GM23338 (cell line): ENCODE measurements around the gene DNAH8. TPM values are rescaled to one million over a fixed set of nuclear protein-coding genes. Genes with fewer than 3 reads are reported as not detected.

ENCODE experiments used
- ATAC-seq: fragments of 200-7000 bp; cut with Tn5 transposase; 3 replicates; pipeline ENCODE4 v1.9.1; 2020
- DNase-seq: peaks from one replicate; pipeline ENCODE4 v3.0.0-alpha.2; 2015; ENCODE audit warnings: low spot score
- H2AFZ ChIP-seq: fragments of 200-600 bp; sonication (generic); 2 replicates; pipeline ENCODE4 v1.8.0; 2016; ENCODE audit warnings: antibody characterized with exemption, mild to moderate bottlenecking, moderate library complexity
- H3F3A ChIP-seq: fragments of 200-600 bp; sonication (generic); replicated peaks from 2 replicates; pipeline ENCODE4 v1.8.0; 2017; ENCODE audit warnings: antibody characterized with exemption, mixed run types, low read depth
- H3K27ac ChIP-seq: fragments of 200-600 bp; sonication (generic); 2 replicates; pipeline ENCODE4 v1.6.1; 2016; ENCODE audit warnings: low read depth
- H3K27me3 ChIP-seq: fragments of 200-600 bp; sonication (generic); 2 replicates; pipeline ENCODE4 v1.8.0; 2016; ENCODE audit warnings: mild to moderate bottlenecking, mixed run types, moderate library complexity; ENCODE audit not compliant: insufficient read depth
- H3K36me3 ChIP-seq: fragments of 200-600 bp; sonication (generic); 2 replicates; pipeline ENCODE4 v1.8.0; 2016; ENCODE audit warnings: mild to moderate bottlenecking; ENCODE audit not compliant: insufficient read depth
- H3K4me1 ChIP-seq: fragments of 200-600 bp; sonication (generic); 2 replicates; pipeline ENCODE4 v1.8.0; 2016; ENCODE audit warnings: mild to moderate bottlenecking, moderate library complexity; ENCODE audit not compliant: insufficient read depth
- H3K4me2 ChIP-seq: fragments of 200-600 bp; sonication (generic); 2 replicates; pipeline ENCODE4 v1.7.1; 2017; ENCODE audit warnings: mixed run types
- H3K4me3 ChIP-seq: fragments of 200-600 bp; sonication (generic); 2 replicates; pipeline ENCODE4 v1.6.1; 2016; ENCODE audit warnings: mixed run types
- H3K79me2 ChIP-seq: fragments of 200-600 bp; sonication (generic); replicated peaks from 2 replicates; pipeline ENCODE4 v1.8.0; 2017; ENCODE audit warnings: mild to moderate bottlenecking; ENCODE audit not compliant: insufficient read depth
- H3K9me2 ChIP-seq: fragments of 200-600 bp; sonication (generic); 2 replicates; pipeline ENCODE4 v1.8.0; 2017; ENCODE audit not compliant: insufficient read depth
- H4K20me1 ChIP-seq: fragments of 200-600 bp; sonication (generic); replicated peaks from 2 replicates; pipeline ENCODE4 v1.8.0; 2017; ENCODE audit warnings: mild to moderate bottlenecking; ENCODE audit not compliant: insufficient read depth
- H3K27ac Mint-ChIP-seq: 2 replicates; pipeline ENCODE4 v1.8.0; 2020; ENCODE audit warnings: inconsistent platforms, mild to moderate bottlenecking, moderate library complexity, mixed read lengths
- H3K27me3 Mint-ChIP-seq: 3 replicates; pipeline ENCODE4 v1.8.0; 2022; ENCODE audit warnings: low read depth, mild to moderate bottlenecking, moderate library complexity, mixed read lengths, inconsistent platforms; ENCODE audit not compliant: insufficient read depth, poor library complexity
- H3K36me3 Mint-ChIP-seq: 3 replicates; pipeline ENCODE4 v1.8.0; 2021; ENCODE audit warnings: low read depth, mild to moderate bottlenecking, inconsistent platforms, moderate library complexity, mixed read lengths
- H3K4me1 Mint-ChIP-seq: 3 replicates; pipeline ENCODE4 v1.8.0; 2020; ENCODE audit warnings: mild to moderate bottlenecking, inconsistent platforms, mixed read lengths
- H3K4me3 Mint-ChIP-seq: 3 replicates; pipeline ENCODE4 v1.8.0; 2021; ENCODE audit warnings: moderate library complexity, mild to moderate bottlenecking, inconsistent platforms, mixed read lengths
- H3K9me3 Mint-ChIP-seq: 3 replicates; pipeline ENCODE4 v1.8.0; 2020; ENCODE audit warnings: moderate library complexity, mild to moderate bottlenecking, inconsistent platforms, mixed read lengths
- CREB1 ChIP-seq: fragments of 250-450 bp; sonication (Bioruptor Pico); IDR thresholded peaks from 2 replicates; pipeline ENCODE4 v1.5.0; 2020; ENCODE audit warnings: low read depth, mild to moderate bottlenecking, moderate library complexity
- CTCF ChIP-seq, 2 experiments: fragments of 200-600 bp in 1 of 2; sonication (generic) in 1 of 2; conservative IDR thresholded peaks; 2 replicates each; pipeline versions ENCODE4 v1.5.1 to v1.6.1; 2016 to 2017; ENCODE audit warnings: antibody characterized with exemption in 2 of 2, low read depth in 2 of 2, mild to moderate bottlenecking in 2 of 2, moderate library complexity in 1 of 2
- ETS1 ChIP-seq: IDR thresholded peaks from 2 replicates; pipeline ENCODE4 v1.6.1; 2016; ENCODE audit warnings: antibody characterized with exemption
- EZH2 ChIP-seq: fragments of 200-600 bp; sonication (generic); IDR thresholded peaks from one replicate; pipeline ENCODE4 v1.8.0; 2017; ENCODE audit warnings: antibody characterized with exemption, mild to moderate bottlenecking, low read depth; ENCODE audit not compliant: unreplicated experiment
- EZH2phosphoT487 ChIP-seq: fragments of 200-600 bp; sonication (generic); IDR thresholded peaks from one replicate; pipeline ENCODE4 v1.8.1; 2018; ENCODE audit warnings: antibody characterized with exemption; ENCODE audit not compliant: unreplicated experiment
- JUNB ChIP-seq: IDR thresholded peaks from one replicate; pipeline ENCODE4 v1.6.1; 2016; ENCODE audit warnings: antibody characterized with exemption; ENCODE audit not compliant: unreplicated experiment
- NANOG ChIP-seq: IDR thresholded peaks from 2 replicates; pipeline ENCODE4 v1.6.1; 2016; ENCODE audit warnings: antibody characterized with exemption, borderline replicate concordance
- POLR2AphosphoS5 ChIP-seq: IDR thresholded peaks from 2 replicates; pipeline ENCODE4 v1.6.1; 2016; ENCODE audit warnings: antibody characterized with exemption, low read depth
- REST ChIP-seq: IDR thresholded peaks from one replicate; pipeline ENCODE4 v1.6.1; 2018; ENCODE audit warnings: antibody characterized with exemption; ENCODE audit not compliant: unreplicated experiment
- STAT1 ChIP-seq: IDR thresholded peaks from one replicate; pipeline ENCODE4 v1.6.1; 2016; ENCODE audit warnings: antibody characterized with exemption; ENCODE audit not compliant: unreplicated experiment
- ZNF114 ChIP-seq: fragments of 250-450 bp; sonication (Bioruptor Pico); IDR thresholded peaks from 2 replicates; pipeline ENCODE4 v1.5.0; 2020; ENCODE audit warnings: mild to moderate bottlenecking, moderate library complexity
- ZNF331 ChIP-seq: fragments of 250-450 bp; sonication (Bioruptor Pico); IDR thresholded peaks from 2 replicates; pipeline ENCODE4 v1.5.0; 2020; ENCODE audit warnings: low read depth, mild to moderate bottlenecking, moderate library complexity
- ZNF462 ChIP-seq: fragments of 250-450 bp; sonication (Bioruptor Pico); IDR thresholded peaks from 2 replicates; pipeline ENCODE4 v1.5.0; 2020; ENCODE audit warnings: mild to moderate bottlenecking, moderate library complexity
- polyA plus RNA-seq: library from polyadenylated mRNA; unstranded; fragments of >200 nt; fragmentation: Nextera tagmentation; extraction: Ambion mirVana; gene quantifications from 2 replicates; pipeline ENCODE4 v1.2.1, GENCODE V29; 2016
- total RNA-seq: library from RNA; depleted of rRNA; stranded (reverse); fragments of >200 nt; shearing (Covaris generic); gene quantifications from 2 replicates; pipeline ENCODE4 v1.2.3, GENCODE V29; 2014

Gene DNAH8
- total and polyA plus RNA-seq, 2 experiments from 2014 or later: 0.02 TPM; not detected in 1

- H3K9me2 ChIP-seq: no peaks in the 10 kb centered on the region
- no peak overlapping the region for H3K27ac ChIP-seq
- no peak overlapping the region for H3K4me3 ChIP-seq
- no peak overlapping the region for H3K27ac Mint-ChIP-seq
- no peaks in the 10 kb centered on the region for H3K9me3 Mint-ChIP-seq
- H3K36me3 Mint-ChIP-seq: peaks cover 3% of the 10 kb centered on the region; the same call in 2 of the 3 replicates
- no peaks in the 10 kb centered on the region for H3K79me2 ChIP-seq
- H3K4me2 ChIP-seq: no peak overlapping the region
- H3F3A ChIP-seq: no peaks in the 10 kb centered on the region
- no peaks in the 10 kb centered on the region for H3K27me3 ChIP-seq
- peaks cover 9% of the 10 kb centered on the region; the same call in 1 of the 2 replicates for H3K4me1 ChIP-seq
- peaks cover 11% of the 10 kb centered on the region for H3K27me3 Mint-ChIP-seq
- no peak overlapping the region for H2AFZ ChIP-seq
- H3K4me3 Mint-ChIP-seq: no peak overlapping the region; the same call in 2 of the 3 replicates
- no peak for ATAC-seq
- no peak for DNase-seq
- no peaks in the 10 kb centered on the region for H3K36me3 ChIP-seq
- TF ChIP-seq NANOG (no peak), CREB1 (CRISPR knock-in tag) (no peak), REST (no peak), ETS1 (no peak), JUNB (no peak), EZH2 (no peak), STAT1 (no peak), ZNF331 (no peak), EZH2phosphoT487 (no peak), ZNF114 (no peak), ZNF462 (CRISPR knock-in tag) (no peak), POLR2AphosphoS5 (no peak), CTCF (conservative IDR thresholded peaks at IDR 0.05; ENCODE audit: low read depth in 2 of 2) (no peak)
- peaks cover 13% of the 10 kb centered on the region for H3K4me1 Mint-ChIP-seq
- peaks cover 3% of the 10 kb centered on the region; the same call in 1 of the 2 replicates for H4K20me1 ChIP-seq
These were observed 341.6 kb downstream of the DNAH8 start for GRCh38 chr6:39056681-39057080.
